CD4-positive, alpha-beta T cell treated with Interleukin-21 for 1 hour (primary cell): ENCODE measurements around the gene GMFB.
"Not testable (repeated sequence)": the region's sequence is repeated elsewhere in the genome, so short reads cannot be mapped to it uniquely, and the experiment has no call there.

Source experiments
- DNase-seq: peaks from one replicate; pipeline ENCODE4 v3.0.0-alpha.2; 2020

Gene GMFB

DNA sequence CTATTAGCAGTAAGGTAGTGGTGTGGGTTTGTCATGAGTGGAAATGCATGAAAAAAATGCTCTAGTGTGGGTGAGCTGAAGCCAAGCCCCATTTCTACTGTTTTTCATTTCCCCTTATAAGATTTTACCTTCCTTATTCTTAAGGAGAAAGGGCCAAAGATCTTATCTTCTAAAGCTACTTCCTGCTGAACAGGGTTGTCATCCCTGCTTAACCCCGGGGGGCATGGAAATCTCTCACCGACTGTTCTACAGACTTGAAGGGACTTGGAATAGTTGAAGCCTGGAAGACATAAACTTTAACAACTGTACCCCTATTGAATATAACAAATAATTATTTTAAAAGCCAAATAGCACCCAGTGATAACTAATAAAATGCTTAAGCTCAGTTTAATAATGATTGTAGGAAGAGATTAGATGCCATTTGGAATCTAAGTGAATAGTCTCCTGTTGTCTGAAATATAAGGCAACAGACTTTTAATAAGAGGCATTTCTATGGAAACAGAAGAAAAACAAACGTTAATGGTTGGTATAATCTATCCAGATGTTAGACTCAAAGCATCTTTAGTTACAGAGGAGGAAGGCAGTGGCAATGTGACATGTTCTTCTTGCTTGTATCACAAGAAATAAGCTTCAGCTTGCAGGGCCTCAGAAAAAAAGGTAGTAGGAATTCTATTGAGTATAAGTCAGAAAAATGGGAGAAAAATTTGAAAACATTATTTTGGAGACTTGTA lies 1.8 kb upstream of the GMFB start:
- DNase-seq, result no peak

DNA sequence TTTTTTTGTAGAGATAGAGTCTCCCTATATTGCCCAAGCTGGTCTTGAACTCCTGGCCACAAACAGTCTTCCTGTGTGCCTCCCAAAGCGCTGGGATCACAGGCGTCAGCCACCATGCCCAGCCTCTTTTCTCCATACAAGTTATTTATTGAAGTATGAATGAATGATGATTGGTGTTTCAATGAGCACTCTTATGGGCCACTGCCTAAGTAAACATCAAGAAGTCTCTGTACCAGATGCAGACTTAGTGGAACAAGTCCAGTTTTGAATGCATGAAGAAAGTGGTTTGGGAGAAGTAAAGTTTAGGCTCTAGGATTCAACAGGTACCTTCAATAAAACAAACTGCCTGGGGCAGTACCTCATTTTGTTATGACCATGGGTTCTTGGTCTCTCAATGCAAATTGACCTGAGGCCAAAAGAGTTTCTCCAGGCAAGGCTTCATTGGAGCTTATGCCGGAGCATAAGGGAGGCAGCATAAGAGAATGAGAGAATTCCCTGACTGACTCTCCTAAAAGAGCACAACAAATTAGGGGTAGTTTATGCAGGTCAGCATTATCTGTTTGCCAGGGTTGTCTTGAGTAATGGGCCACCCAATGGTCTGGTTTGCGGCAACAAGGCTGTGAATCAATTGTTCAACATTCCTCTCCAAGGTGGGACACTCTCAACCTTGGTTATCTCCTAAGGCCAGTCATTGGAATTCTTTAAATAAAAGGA lies 1.1 kb upstream of the GMFB start:
- no peak for DNase-seq

DNA sequence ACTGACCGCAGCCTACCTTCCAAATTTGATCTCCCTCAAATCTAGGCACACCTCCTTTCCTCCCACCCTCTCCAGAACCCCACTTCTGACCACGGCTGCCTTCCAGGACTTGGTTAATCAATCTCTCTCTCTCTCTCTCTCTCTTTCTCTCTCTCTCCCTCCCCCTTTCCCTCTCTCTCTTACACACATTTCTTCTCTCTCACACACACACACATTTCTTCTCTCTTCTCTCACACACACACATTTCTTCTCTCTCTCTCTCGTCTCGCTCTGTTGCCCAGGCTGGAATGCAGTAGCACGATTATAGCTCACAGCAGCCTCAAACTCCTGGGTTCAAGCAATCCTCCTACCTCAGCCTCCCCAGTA lies 521 bp upstream of the GMFB start:
- DNase-seq, result no peak

DNA sequence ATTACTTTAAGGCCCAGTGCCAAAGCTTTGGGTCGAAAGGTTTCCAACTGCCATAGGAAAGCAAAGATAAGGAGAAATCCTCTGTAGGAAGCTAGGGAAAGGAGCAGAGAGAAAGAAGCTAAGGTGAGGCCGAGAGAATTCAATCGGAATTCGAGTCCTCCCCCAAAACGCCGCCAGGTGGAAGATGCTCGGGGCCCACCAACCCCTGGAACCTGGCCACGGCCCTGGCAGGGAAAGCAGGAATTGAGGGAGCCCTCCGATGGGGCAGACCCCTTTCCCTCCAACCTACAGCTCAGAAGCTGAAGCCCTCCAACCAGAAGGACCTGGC lies 498 bp downstream of the GMFB start:
- no peak for DNase-seq

DNA sequence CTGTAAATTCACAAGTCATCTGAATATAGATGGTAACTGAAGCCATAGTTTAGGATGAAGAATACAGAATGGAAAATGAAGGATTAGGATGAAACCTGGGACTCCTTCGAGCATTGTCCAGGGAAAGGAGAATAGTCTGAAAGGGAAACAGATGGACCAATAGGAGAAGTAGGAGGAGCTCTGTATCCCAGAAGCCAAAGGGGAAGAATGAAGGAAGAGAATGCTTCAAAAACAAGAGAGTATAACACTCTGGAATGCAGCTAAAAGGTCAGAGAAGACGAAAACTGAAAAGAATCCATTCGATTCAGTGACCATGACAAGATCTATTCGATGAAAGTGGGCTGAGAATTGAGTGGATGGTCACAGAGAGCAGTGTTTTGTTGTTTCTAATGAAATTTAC lies 1.0 kb downstream of the GMFB start:
- no peak for DNase-seq

DNA sequence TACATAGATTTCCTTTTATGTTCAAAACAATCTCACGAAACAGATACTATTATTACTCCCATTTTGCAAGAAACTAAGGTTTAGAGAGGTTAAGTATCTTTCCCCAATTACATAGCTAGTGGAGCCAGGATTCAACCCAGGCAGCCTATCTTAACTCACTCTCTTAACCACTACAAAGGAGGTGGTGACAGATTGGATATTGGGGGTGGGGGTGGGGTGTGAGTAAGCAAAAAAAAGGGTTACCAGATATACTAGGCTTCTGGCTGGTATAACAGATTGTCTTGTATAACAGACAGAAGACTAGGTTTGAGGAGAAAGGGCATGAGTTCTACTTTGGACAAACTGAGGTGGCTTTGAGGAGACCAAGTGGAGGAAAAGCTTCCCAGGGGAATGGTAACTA lies 2.1 kb downstream of the GMFB start:
- DNase-seq, result no peak

DNA sequence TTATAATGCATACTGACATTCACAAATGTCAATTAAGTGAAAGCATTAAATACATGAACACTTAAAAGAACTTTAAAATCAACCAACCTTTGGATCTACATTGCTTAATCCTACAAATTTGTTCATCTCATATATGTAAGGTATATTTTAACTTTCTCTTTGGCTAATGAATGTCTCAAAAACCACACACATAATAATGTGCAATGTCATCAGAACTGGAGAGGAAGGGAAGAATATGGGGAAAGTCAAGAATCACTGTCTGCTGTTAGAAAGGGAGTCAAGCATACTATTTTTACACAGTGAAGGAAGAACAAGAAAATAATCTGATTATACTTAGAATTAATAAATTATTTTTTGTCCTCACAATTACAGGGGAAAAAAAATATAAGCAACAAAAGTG lies 4.9 kb downstream of the GMFB start:
- no peak for DNase-seq

DNA sequence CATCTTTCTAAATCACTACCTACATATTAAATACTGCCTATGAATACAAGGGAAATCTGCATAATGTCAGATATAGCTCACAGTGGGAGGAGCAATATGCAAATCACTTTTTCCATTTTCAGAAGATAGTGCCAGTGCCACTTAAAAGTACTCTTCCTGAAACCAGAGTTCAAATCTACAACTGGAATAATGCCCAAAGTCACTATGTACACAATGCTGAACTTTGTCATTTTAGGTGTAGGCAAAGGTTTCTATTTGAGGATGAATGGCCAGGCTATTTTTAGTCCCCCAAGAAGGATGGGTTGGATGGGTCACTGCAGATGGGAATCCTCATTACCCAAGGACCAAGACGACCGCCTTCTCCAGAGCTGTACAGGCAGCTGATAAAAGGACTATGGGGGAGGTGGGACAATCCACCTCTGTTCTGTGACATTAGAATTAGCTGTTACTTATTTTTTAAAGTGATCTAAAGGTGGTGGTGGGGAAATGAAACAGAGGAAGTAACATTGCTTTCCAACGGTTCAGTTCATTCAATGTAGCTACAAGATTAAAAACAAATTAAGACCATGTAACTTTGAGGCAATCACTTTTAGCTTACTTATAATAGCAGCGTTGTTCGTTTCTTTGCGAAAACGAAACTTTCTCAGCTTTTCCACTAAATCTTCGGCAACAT lies 5.6 kb downstream of the GMFB start:
- no peak for DNase-seq

DNA sequence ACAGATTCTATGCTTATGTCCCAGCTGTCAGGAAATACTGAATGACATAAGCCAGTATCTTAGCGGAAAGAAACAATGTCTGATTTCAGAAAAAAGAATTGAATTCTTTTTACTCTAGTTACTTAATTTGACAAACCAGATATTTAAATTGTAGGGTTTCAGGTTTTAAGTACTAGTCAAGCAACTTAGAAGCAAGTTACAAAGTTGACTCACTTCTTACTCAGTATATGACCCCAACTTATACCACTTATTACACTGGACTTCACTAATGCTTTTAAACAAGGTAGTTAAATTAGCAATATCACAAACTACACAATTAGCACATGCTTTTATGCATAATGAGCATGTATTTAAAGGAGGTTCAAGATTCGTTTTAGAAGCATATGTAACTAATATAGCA lies 7.1 kb downstream of the GMFB start:
- DNase-seq, result no peak

DNA sequence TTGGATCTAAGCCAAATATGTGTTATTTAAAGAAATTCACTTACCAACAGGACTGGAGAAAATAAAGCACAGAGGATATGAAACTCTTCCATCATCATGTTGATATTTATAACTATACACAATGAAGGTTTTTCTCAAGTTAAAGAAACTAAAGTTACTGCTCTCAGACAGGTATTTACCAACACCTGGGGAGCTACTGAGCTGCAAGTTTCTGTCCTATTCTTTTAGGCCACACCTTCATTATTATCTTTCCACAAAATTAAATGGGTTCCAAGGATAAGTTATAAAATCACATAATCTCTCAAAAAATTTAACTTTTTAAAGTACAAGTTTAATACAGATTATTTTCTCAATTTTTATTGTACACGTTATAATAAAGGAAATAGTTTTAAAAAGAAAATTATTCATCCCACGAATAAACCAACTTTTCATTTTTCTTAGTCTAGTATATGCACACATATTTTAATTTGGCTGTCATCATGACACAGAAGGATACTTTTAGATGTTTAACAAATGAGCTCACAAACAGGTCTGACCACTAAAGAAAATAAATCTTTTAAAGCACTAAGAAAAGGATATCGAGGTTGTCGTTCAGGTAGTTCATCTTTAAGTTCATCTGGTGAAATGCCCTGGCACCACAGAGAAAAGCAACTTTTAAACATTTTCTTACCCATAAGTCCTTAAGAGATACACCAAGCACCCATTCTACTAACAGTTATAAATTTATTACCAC lies 7.8 kb downstream of the GMFB start:
- no peak for DNase-seq

DNA sequence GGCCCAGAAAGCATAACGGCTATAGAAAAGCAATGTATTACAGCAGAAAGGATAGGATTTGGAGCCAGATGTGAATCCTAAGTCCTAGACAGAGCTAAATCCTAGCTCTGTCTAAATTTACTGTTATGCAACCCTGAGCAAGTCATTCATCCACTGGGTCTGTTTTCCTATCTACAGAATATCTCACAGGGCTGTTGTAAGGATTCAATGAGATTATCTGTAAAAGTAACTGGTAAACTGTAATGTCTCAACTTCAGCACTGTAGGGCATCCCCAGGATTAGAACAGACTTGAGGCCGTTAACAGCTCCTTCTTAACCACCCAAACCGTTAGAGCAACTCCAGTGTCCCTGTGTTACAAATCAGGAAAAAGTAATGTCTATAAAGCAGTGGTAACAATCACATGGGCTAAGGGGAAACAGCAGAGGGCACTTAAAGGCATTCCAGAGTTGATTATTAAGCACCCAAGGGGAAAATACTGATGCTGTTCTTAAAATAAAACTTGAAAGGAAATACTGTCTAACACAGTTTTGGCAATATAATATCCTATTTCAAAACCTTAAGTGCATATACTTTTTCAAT lies 10.1 kb downstream of the GMFB start:
- DNase-seq, result no peak

DNA sequence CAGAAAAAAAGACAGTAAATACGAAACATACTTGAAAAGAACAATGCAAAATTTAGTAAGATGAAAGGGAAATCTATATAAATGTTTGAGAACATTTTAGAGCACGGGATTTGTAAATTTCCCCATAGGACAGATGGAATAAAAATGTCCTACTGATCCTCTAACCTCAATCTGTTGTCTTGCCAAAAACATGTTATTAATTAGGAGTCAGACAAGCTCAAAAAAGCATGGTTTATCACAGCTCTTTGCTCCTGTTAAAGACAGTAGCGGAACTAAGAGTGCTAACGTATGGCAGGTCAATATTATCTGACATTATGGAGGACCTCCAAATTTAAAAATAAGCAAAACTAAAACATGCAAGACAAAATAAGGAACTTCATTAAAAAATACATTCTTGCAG lies 12.9 kb downstream of the GMFB start:
- no peak for DNase-seq

DNA sequence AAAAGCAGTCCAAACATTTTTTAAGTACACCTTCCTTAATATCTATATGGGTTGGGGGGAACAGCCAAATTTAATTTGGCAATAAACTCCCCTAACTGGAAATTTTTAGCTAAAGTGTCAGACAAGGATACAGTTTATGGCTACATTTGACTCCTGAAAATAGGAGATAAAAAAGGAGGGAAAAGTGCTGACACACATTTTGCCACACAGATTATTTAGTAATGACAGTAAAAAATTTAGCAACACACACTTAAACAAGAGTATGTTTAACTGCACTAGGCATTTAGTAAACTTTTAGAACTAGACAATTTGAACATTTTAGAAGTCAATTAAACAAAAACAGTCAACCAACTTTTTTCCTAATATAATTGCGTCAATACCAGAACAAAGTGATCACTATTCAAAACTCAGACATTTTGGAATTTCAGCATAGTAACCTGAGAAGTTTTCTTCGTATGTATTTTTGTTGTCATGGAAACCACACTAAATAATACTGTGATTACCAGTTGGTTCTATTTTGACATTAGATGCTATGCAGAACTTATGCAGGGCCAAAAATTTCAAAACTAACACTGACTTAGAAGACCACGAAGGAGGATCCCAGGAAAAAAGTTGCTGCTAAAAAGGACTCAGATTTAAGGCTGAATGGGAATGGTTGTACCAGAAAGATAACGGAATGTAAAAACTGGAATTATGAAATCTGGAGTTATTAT lies 13.4 kb downstream of the GMFB start:
- no peak for DNase-seq

DNA sequence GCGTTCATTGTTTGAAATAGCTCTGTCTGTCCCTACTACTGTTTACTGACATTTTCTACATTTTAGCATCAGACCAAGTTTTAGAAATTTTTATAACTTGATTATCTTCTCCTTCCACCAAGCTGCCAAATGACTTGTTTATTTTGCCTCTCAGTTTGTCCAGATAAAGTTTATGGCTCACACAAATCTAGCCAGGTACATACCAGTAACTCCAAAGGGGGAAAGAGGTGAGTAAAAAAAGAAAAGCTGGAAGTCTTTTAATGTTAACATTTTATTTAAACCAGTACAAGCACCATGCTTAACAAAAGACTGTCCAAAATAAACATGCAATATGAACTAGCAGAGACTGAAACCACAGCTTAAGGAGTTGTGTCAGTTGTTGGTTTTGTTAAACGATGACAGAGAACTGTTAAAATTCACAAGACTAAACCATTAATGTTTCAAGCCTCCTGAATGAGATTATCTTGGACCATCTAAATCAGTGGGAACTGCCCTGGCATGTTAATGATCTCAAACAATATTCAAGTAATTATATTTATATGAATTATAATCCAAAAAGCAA lies 14.5 kb downstream of the GMFB start:
- DNase-seq, result no peak

DNA sequence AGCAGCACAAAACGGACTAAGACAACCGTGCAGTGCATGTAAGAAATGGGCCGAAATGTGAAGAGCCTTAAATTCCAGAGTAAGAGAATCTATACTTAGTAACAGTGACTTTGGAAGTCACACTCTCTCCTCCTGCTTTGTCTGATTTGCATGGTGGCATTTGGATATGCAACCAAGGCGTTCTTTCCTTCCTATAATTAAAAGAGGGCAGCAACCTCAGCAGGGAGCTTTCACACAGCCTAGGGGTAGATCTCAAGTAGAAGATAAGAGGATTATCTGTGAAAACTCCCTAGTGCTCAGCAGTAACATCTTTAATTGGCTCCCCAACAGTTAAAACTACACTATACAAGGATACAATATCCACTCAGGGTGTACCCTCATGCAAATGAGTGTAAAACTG lies 16.5 kb downstream of the GMFB start:
- DNase-seq, result no peak

DNA sequence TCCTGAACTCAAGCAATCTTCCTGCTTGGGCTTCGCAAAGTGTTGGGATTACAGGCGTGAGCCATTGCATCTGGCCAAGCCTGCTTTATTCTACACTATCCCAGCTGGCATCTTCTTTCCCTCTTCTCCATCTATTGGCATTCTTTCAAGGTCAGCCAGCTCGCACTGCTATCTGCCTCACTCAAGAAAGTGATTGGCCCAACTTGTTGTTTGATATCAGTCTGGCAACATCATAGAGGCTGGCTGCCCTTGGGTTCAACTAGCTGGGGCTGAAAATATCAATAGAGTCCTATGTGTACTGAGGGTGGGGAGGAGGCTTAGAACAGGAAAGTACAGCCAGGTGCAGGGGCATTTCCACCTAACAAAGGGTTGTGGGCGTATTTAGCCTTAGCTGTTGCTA lies 17.1 kb downstream of the GMFB start:
- DNase-seq, result no peak

DNA sequence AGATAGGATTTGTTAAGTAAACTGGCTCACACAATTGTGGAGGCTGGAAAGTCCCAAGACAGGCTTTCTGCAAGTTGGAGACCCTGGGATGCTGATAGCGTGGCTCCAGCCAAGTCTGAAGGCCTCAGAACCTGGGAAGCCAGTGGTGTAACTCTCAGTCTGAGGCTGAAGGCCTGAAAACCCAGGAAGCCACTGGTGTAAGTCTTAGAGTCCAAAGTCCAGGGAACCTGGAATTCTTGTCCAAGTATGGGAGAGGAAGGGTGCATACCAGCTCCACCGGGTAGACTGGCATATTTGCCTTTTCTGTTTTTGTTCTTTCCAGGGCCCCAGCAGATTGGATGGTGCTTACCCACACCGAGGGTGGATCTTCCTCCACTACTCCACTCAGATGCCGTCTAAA lies 18.1 kb downstream of the GMFB start:
- DNase-seq, result no peak

DNA sequence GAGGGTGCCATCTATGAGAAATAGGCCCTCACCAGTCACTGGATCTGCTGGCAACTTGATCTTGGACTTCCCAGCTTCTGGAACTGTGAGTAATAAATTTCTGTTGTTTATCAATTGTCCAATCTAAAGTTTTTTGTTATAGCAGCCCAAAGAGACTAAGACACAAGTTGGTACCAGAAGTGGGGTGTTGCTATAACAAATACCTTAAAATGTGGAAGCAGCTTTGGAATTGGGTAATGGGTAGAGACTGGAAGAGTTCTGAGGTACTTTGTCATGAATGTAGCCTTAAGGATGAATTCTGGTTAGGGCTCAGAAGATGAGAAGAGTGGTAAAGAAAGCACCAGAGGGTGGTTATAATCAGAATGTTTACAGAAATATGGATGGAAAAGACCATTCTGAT lies 21.5 kb downstream of the GMFB start:
- DNase-seq, result no peak

DNA sequence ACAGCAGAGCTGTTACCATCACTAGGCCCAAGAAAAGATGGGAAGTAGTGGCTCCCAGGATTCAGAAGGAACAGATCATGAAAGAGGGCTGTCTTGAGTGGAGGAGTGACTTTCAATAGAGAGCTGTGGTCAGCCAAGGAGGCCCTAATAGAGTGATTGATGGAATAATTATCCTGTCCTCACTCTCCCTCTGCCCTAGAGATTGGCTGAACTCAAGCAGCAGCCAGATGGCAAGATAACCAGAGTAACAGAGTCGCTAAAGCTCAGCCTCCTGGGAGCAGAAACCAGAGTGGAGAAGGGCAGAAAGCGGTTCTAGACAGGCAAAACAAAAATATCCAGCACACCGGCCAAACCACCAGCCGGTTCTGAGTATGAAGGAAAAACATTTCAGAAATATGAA lies 23.1 kb downstream of the GMFB start:
- no peak for DNase-seq

DNA sequence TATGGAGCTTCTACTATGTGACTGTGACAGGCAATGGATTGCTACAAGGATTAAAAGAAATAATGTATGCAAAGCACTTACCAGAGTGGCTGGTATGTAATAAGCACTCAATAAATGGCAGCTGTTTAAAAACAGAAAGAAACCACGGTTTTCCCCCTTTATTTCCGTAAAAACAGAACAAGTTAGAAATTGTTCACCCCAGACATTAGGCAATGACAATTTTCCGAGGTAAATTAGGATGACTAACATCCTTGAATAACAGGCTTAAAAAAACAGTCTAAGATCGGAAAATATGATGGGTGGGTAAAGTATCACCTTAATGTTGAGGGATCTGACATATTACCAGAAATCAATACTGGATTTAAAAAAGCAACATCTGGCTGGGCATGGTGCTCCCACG lies 26.7 kb downstream of the GMFB start:
- no peak for DNase-seq

DNA sequence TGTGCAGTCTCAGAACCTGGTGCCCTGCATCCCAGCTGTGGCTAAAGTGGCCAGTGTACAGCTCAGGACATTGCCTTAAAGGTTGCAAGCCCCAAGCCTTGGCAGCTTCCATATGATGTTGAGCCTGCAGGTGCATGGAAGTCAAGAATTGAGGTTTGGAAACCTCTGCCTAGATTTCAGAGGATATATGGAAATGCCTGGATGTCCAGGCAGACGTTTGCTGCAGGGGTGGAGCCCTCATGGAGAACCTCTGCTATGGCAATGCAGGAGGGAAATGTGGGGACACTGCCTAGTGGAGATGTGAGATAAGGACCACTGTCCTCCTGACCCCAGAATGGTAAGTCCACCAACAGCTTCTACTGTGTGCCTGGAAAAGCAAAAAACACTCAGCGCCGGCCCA lies 29.7 kb downstream of the GMFB start:
- DNase-seq, result no peak

DNA sequence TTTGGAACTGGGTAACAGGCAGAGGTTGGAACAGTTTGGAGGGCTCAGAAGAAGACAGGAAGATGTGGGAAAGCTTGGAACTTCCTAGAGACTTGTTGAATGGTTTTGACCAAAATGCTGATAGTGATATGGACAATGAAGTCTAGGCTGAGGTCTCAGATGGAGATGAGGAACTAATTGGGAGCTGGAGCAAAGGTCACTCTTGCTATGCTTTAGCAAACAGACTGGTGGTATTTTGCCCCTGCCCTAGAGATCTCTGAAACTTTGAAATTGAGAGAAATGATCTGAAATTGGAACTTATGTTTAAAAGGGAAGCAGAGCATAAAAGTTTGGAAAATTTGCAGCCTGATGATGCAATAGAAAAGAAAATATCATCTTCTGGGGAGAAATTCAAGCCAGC lies 30.2 kb downstream of the GMFB start:
- DNase-seq, result not testable (repeated sequence)

DNA sequence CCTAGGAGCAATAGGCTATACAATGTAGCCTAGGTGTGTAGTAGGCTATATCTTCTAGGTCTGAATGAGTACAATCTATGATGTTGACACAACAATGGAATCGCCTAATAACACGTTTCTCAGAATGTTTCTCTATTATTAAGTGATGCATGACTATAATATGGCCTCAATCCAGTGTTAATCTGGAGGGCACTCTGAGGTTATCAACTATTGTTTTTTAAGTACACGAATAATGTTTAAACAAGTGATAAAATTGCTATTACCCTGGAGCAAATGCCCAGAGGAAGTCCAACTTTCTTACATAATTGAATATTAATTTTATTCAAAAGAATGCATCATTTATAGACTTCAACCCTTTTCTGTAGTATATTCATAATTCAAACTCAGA lies 31.2 kb downstream of the GMFB start:
- no peak for DNase-seq
